T-helper 22 cell (primary cell): ENCODE measurements around the gene CD2BP2.
"Not testable (repeated sequence)": the region's sequence is repeated elsewhere in the genome, so short reads cannot be mapped to it uniquely, and the experiment has no call there.

Experiments
- DNase-seq: peaks from one replicate; pipeline ENCODE4 v3.0.0-alpha.2; 2020; ENCODE audit warnings: low read depth

The CD2BP2 gene

DNA sequence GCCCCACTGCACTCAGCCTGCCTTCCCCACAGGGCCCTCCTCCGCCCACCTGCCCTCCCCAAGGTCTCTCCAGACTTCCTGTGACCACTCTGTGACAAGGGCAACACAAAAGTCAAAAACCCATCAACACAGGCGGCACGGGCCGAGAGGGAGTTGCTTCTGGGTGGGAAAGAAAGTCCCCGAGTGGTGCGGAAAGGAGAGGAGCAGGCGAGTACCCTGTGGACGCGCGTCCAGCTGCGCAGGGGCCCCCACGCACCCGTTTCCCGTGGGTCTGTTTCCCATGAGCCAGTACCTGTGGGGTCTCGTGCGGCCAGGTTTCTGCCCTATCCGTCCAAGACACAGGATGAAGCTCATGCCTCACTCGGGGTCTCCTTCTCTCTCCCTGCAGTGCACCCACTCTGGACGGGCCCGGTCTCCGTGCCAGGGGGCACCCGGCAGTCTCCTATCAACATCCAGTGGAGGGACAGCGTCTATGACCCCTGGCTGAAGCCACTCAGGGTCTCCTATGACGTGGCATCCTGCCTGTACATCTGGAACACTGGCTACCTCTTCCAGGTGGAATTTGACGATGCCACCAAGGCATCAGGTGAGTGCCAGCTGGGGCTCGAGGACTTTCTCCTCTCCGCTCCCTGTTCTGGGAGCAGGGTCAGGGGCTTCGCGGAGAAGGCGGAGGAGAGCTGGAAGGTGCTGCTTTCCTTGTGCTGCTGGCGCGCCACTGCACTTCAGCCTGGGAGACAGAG is 12.2 kb downstream of the CD2BP2 start:
- no peak for DNase-seq

GRCh38 chr16:30341971-30342370 is 13.1 kb downstream of the CD2BP2 start:
- not testable (repeated sequence) for DNase-seq

- no peak for DNase-seq
These were observed 14.5 kb downstream of the CD2BP2 start for GRCh38 chr16:30340621-30341020.

- DNase-seq = not testable (repeated sequence)
These were observed 16.4 kb downstream of the CD2BP2 start for GRCh38 chr16:30338715-30339114.

DNA sequence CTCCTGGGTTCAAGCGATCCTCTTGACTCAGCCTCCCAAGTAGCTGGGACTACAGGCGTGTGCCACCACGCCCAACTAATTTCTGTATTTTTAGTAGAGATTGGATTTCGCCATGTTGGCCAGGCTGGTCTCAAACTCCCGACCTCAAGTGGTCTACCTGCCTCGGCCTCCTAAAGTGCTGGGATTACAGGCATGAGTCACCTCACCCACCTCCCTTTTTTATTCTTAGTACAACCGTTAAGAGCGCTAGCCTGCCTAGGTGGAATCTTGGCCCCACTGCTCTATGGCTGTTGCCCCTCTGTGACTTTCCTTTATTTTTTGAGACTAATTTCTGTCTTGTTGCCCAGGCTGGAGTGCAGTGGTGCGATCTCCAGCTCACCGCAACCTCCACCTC is 17.1 kb downstream of the CD2BP2 start:
- DNase-seq = not testable (repeated sequence)

GRCh38 chr16:30335598-30336474 is 19.3 kb downstream of the CD2BP2 start:
- DNase-seq = peak; percentile 21

DNA sequence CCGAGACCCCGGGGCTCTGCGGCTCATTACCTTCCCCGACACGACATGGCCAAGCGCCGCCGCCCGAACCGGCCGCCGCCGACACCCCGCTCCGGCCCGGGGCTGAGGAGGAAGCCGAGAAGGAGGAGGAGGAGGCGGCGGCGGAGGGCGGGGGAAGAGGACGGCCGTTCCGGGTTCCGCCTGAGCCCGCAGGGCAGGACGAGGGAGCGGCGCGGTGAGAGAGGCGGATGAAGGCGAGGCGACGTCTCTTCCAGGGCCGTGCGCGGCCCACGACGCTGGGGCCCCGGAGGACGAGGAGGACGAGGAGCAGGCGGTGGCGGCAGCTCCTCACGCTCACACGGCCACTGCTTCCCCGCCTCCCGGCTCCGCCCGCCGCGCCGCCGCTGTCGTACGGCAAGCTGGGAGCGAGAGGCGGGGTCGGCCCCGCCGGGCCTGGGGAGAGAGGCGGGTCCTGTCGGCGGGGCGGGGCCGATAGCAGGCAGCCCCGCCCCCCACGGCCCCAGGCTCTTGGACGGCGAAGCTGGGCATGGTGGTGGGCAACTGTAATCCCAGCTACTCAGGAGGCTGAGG is 20.0 kb downstream of the CD2BP2 start:
- DNase-seq = peak; percentile 72

- peak; percentile 80 for DNase-seq
These were observed 20.6 kb downstream of the CD2BP2 start for GRCh38 chr16:30334473-30334989.

DNA sequence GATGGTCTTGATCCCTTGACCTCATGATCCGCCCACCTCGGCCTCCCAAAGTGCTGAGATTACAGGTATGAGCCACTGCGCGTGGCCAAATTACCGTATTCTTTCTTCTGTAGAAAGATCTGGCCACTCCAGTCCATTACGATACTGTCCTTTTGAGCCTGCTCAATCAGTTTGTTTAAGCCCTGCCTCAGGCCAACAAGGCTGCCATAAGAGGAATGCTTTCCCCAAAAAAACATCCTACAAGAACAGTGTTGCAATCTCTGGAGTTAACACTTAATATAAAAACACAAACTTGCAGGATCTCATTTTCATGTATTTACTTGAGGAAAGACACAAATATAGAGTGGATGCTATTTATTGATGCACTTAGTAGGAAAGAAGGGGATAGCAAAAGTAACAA is 30.9 kb downstream of the CD2BP2 start:
- DNase-seq = not testable (repeated sequence)

GRCh38 chr16:30318647-30319046 is 36.5 kb downstream of the CD2BP2 start:
- not testable (repeated sequence) for DNase-seq

GRCh38 chr16:30310937-30311336 is 44.2 kb downstream of the CD2BP2 start:
- DNase-seq = not testable (repeated sequence)

DNA sequence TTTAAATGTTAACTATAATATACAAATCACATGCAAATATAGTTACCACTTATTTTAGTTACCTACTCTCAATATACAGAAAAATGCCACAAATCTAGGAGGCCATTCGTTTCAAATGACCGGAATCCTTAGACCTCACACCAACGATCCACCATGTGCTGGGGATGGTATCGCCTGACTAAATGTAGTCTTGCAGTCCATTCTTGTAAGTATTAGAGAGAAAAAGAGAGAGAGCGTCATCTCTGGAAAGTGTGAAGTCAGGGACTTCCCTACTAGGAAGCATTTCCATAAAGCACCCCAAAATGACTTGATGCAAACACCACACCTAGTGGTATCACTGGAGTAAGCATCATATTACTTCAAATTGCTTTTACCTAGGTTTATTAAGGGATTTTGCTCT is 45.9 kb downstream of the CD2BP2 start:
- not testable (repeated sequence) for DNase-seq
